Heart right ventricle (tissue), 16 donors: ENCODE measurements around the gene PLA2G12A. TPM values are rescaled to one million over a fixed set of nuclear protein-coding genes. Genes with fewer than 3 reads are reported as not detected.

Experiments
- ATAC-seq, 8 donors: fragments of 200-7000 bp; cut with Tn5 transposase; one replicate each; pipeline ENCODE4 v1.9.1; 2020; ENCODE audit warnings: mild to moderate bottlenecking in 8 of 8, moderate library complexity in 8 of 8, moderate number of reproducible peaks in 1 of 8
- DNase-seq, 2 donors: peaks; one replicate each; pipeline ENCODE4 v3.0.0-alpha.2; 2020
- H3K27ac ChIP-seq, 10 donors: fragments of 200-600 bp; sonication (generic) in 2 of 10; one replicate each; pipeline versions ENCODE4 v1.5.0 to v1.8.0; 2020 to 2022; ENCODE audit warnings: mild to moderate bottlenecking in 3 of 10
- H3K27me3 ChIP-seq, 7 donors: fragments of 200-600 bp; one replicate each; pipeline ENCODE4 v1.8.0; 2021 to 2022; ENCODE audit warnings: mild to moderate bottlenecking in 2 of 7
- H3K36me3 ChIP-seq, 9 donors: fragments of 200-600 bp; sonication (generic) in 1 of 9; one replicate each; pipeline versions ENCODE4 v1.5.0 to v1.8.0; 2020 to 2022; ENCODE audit warnings: mild to moderate bottlenecking in 2 of 9
- H3K4me1 ChIP-seq, 9 donors: fragments of 200-600 bp; sonication (generic) in 1 of 9; one replicate each; pipeline versions ENCODE4 v1.5.0 to v1.8.0; 2020 to 2022; ENCODE audit warnings: mild to moderate bottlenecking in 4 of 9
- H3K4me3 ChIP-seq, 10 donors: fragments of 200-600 bp; sonication (generic) in 2 of 10; one replicate each; pipeline versions ENCODE4 v1.5.0 to v1.8.0; 2020 to 2022; ENCODE audit warnings: mild to moderate bottlenecking in 7 of 10, moderate library complexity in 2 of 10
- H3K9me3 ChIP-seq, 11 donors: fragments of 200-600 bp in 10 of 11; sonication (generic) in 2 of 11; one replicate each; pipeline versions ENCODE4 v1.5.0 to v1.8.0; 2013 to 2022; ENCODE audit warnings: mild to moderate bottlenecking in 2 of 11, control low read depth in 1 of 11, moderate library complexity in 1 of 11
- CTCF ChIP-seq, 9 donors: fragments of 200-600 bp; sonication (generic) in 2 of 9; IDR thresholded peaks; one replicate each; pipeline versions ENCODE4 v1.5.0 to v1.8.0; 2021 to 2022; ENCODE audit warnings: antibody characterized with exemption in 9 of 9, mild to moderate bottlenecking in 5 of 9, moderate library complexity in 1 of 9
- WGBS, 2 donors: extraction: QIAGEN DNeasy Blood & Tissue Kit; methylation state at CpG; one replicate each; pipeline ENCODE4 v1.1.7; 2013; ENCODE audit warnings: inconsistent platforms in 1 of 2; 5-methylcytosine and 5-hydroxymethylcytosine counted together
- intact Hi-C, 10 donors: fragments of 100-400 bp; cut with DNase I; formaldehyde crosslinking; loops; one replicate each; pipeline versions ENCODE4 v1.11.1 to v1.14.2; 2022
- polyA plus RNA-seq, 2 donors: library from polyadenylated mRNA; stranded (reverse); fragments of 200-250 nt; gene quantifications; one replicate each; pipeline ENCODE4 v1.2.3, GENCODE V29; 2013
- total RNA-seq, 10 donors: library from RNA; stranded (reverse); fragmentation: NEBNext Ultra II Directional in 3 of 10; extraction: Animal tissue kit (Norgen Biotek cat#: 25700) in 3 of 10; gene quantifications; one replicate each; pipeline versions ENCODE4 v1.2.1 to v1.2.4, GENCODE V29; 2021 to 2023
- donor health status: Arrhythmogenic right ventricular cardiomyopathy.
- donor health status: ischemic (EF 13 %, LVEDD 7.1; RV severe dilation, severe dysfunction).
- donor health status: healthy with polysubstance abuse.
- donor health status: DM: no; HTN: yes; CAD: no.
- donor health status: DM: no; HTN: no; CAD: no.
- donor health status: ischemic (EF 25% LVEDD 6.9; RV normal size, moderate dysfunction).
- donor health status: ischemic (EF 25% LVEDD 5.7; RV mildly dilated, moderate dysfunction).
- donor health status: healthy.
- donor health status: DM: yes; HTN: yes; CAD: no.
- donor health status: Ischemic cardiomyopathy.
- donor health status: ischemic (EF 35%, LVEDD 5.7; RV mildly dilated, moderate dysfunction).
- donor health status: nonischemic (EF 11% LVEDD 7.7; RV severe dilation, severe dysfunction).
- donor health status: DM: yes; HTN: yes; CAD: no.
- donor health status: PGD.
- donor health status: ischemic (EF 29% LVEDD 5.4; RV normal size, mild dysfunction).
- donor health status: nonischemic (EF 23%, LVEDD 6.1; RV moderate dilation, normal function).

PLA2G12A gene
- total and polyA plus RNA-seq, 12 donors, result 14.3 to 100 (median 47.3) TPM

DNA sequence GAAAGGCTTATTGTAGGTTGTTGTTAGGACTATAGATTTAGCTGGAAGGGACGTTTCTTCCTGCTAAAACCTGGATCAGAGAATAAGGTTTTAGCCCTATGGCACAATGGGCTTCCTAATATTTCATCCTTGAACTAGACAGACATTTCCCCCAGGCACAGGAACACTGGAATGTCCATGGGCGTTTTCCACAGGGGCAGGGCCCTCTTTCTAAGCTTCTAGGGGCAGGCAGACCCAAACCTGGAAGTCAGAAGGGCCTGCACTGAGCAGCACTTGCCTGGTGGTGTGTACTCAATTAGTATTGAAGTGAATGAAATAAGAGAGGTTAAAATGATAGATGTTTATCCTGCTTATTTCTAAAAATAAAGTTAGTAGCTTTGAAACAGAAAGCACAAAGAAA lies 67.8 kb downstream of the PLA2G12A start:
- ATAC-seq (no peak), DNase-seq (no peak)
- H3K27ac ChIP-seq, result no peak overlapping the region
- TF ChIP-seq CTCF (IDR thresholded peaks at IDR 0.05), result no peak
- H3K27me3 ChIP-seq, result no peaks in the 10 kb centered on the region
- no peaks in the 10 kb centered on the region for H3K9me3 ChIP-seq
- peaks cover 0 to 10% (median 0%) of the 10 kb centered on the region in 9 donors for H3K4me1 ChIP-seq
- intact Hi-C loops, result loop anchor here in 1 of 10 donors (10.0 kb wide), 1 partner anchor 107 kb away; no protein-coding TSS in a partner anchor
- peaks cover 0 to 27% (median 0%) of the 10 kb centered on the region in 9 donors for H3K36me3 ChIP-seq
- 67 to 82% methylated on average over 2 of the region's 2 CpGs for WGBS, 2 donors
- H3K4me3 ChIP-seq, result no peak overlapping the region

Other genes starting within 250 kb of the PLA2G12A start
- 10 to 100 TPM in 1 of 10 donors, 1 to 10 TPM in 9; 1.7 to 12.6 (median 3.3) TPM for gene MCUB, start 169.8 kb downstream of the PLA2G12A start, total RNA-seq
- gene MCUB, start 169.8 kb downstream of the PLA2G12A start, polyA plus RNA-seq, result 1 to 10 TPM; 3.6 to 7.4 TPM
- 10 to 100 TPM in 1 of 10 donors, 1 to 10 TPM in 9; 3.0 to 10.2 (median 6.2) TPM for gene CASP6, start 26.6 kb downstream of the PLA2G12A start, total RNA-seq
- 1 to 10 TPM; 4.7 to 6.7 TPM for gene CASP6, start 26.6 kb downstream of the PLA2G12A start, polyA plus RNA-seq
- 10 to 100 TPM in 4 of 10 donors, 1 to 10 TPM in 6; 5.2 to 16.6 (median 9.8) TPM for gene CFI, start 71.9 kb upstream of the PLA2G12A start, total RNA-seq
- 10 to 100 TPM; 11.8 to 12.6 TPM for gene CFI, start 71.9 kb upstream of the PLA2G12A start, polyA plus RNA-seq
- gene GAR1, start 85.7 kb upstream of the PLA2G12A start, total RNA-seq, result 10 to 100 TPM in 3 of 10 donors, 1 to 10 TPM in 7; 6.8 to 12.3 (median 9.2) TPM
- 10 to 100 TPM in 1 of 2 donors, 1 to 10 TPM in 1; 9.6 to 17.2 TPM for gene GAR1, start 85.7 kb upstream of the PLA2G12A start, polyA plus RNA-seq
- not detected for gene RRH, start 97.9 kb upstream of the PLA2G12A start, total RNA-seq
- under 1 TPM in 1 of 2 donors, not detected in 1; 0.03 TPM for gene RRH, start 97.9 kb upstream of the PLA2G12A start, polyA plus RNA-seq
- under 1 TPM in 2 of 10 donors, not detected in 8; 0.06 to 0.07 TPM for gene LRIT3, start 118.0 kb upstream of the PLA2G12A start, total RNA-seq
- under 1 TPM; 0.03 to 0.15 TPM for gene LRIT3, start 118.0 kb upstream of the PLA2G12A start, polyA plus RNA-seq
- gene EGF, start 182.8 kb upstream of the PLA2G12A start, total RNA-seq, result 10 to 100 TPM in 8 of 10 donors, 1 to 10 TPM in 2; 8.4 to 16.4 (median 12.2) TPM
- gene EGF, start 182.8 kb upstream of the PLA2G12A start, polyA plus RNA-seq, result 1 to 10 TPM in 1 of 2 donors, under 1 TPM in 1; 0.54 to 5.4 TPM